Non-pigmented ciliary epithelial cell (primary cell): ENCODE data around the gene TTBK2.
"Not testable (repeated sequence)": the region's sequence is repeated elsewhere in the genome, so short reads cannot be mapped to it uniquely, and the experiment has no call there.

ENCODE experiments used
- DNase-seq: peaks from one replicate; pipeline ENCODE4 v3.0.0-alpha.2; 2010; ENCODE audit warnings: low read depth

The TTBK2 gene

DNA sequence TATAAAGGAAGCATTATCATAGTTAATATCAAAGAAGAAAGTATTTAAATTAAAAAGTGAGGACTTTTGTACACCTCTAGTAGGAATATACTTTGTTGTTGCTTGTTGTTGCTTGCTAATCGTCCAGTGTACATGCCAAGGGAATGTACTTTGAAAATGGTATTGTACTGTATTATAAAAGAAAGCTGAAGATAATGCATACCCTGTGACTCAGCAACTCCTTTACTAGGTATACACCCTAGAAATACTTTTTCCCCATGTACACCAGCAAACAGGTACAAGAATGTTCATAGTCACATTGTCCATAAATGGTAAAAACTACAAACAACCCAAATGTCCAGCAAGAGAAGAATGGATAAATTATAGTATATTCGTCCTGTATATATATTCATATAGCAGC lies 12.0 kb downstream of the TTBK2 start:
- no peak for DNase-seq

DNA sequence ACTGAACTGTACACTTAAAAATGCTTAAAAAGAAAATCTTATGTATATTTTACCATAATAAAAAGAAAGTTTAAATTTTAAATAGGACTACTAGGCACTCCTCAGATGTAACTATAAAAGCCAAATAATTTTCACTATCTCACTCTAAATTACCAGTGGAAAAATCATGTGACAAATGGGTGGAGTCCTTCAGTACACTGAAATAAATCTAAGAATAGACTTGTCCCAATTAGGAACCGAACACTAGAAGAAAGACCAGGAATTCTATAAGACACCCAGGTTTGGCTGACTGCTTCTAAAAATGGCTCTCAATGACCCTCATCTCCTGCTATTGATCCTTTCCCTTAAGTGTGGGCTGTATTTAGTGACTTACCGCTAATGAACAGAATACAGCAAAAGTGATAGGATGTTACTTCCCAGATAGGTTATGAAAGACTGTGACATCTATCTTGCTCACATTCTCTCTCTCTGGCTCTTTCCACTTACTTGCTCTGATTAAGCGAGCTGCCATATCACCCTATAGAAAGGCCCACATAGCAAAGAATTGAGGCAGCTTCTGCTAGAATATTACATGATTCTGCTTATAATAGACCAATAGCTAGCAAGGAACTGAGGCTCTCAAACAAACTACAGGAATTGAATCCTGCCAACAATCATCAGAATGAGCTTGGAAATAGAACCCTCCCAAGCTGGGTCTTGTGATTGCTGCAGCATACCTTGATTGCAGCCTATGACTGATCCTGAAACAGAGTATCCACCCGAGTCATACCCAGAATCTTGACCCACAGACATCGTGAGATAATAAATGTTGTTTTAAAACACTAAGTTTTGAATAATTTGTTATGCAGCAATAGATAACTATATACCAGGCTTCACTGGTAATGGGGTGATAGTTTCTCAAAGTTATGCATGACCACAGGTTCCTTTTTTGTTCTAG lies 16.9 kb downstream of the TTBK2 start:
- no peak for DNase-seq

DNA sequence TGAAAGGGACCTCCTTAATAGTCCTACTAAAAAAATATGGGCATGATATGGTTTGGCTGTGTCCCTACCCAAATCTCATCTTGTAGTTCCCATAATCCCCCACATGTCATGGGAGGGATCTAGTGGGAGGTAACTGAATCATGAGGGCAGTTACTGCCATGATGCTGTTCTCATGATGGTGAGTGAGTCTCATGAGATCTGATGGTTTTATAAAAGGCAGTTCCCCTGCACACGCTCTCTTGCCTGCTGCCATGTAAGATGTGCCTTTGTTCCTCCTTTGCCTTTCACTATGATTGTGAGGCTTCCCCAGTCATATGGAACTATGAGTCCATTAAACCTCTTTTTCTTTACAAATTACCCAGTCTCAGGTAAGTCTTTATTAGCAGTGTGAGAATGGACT lies 26.7 kb downstream of the TTBK2 start:
- not testable (repeated sequence) for DNase-seq

DNA sequence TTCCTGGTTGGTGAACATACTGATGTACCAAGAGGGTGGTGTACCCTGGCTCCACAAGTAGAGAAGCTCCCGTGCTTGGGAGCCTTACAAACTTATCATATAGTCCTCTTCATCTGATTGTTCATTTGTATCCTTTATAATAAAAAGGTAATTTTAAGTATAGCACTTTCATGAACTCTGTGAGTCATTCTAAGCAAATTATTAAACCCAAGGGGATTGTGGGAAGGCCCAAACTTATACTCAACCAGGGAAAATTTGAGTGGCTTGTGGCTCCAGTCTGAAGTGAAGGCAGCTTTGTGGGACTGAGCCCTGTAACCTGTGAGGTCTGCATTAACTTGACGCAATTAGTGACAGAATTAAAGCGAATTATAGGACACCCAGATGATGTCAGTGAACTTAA lies 29.0 kb downstream of the TTBK2 start:
- DNase-seq, result no peak

DNA sequence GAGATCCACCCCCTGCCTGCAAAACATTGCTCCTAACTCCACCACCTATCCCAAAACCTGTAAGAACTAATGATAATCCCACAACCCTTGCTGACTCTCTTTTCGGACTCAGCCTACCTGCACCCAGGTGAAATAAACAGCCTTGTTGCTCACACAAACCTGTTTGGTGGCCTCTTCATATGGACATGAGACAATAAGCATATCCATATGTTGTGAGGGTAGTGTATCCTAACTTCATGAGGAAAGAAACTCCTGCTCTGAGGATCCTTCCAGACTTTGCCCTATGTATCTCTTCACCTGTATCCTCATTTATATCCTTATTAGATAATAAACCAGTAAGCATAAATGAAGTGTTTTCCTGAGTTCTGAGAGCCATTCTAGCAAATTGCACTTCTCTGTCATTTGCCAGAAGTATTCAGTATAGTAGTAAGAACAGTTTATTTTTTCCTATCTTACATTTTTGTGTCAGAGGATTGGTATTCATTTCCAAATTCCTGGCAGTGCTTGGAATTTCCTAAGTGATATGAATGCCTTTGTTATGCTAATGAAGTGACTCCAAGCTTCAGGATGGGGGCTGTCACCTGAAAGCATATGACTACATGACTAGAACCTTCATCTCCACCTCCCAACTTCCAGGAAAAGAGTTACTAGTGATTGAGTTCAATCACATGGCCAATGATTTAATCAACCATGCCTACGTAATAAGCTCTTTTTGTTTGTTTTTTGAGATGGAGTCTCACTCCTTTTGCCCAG lies 30.2 kb downstream of the TTBK2 start:
- peak; percentile 67 for DNase-seq

DNA sequence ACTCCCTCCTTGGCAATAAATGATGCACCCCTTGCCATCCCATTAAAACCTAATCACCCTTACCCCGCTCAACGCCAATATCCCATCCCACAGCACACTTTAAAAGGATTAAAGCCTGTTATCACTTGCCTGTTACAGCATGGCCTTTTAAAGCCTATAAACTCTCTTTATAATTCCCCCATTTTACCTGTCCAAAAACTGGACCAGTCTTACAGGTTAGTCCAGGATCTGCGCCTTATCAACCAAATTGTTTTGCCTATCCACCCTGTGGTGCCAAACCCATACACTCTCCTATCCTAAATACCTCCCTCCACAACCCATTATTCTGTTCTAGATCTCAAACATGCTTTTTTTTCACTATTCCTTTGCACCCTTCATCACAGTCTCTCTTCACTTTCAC lies 33.2 kb downstream of the TTBK2 start:
- DNase-seq, result not testable (repeated sequence)

GRCh38 chr15:42880121-42880520 lies 40.5 kb downstream of the TTBK2 start:
- no peak for DNase-seq

DNA sequence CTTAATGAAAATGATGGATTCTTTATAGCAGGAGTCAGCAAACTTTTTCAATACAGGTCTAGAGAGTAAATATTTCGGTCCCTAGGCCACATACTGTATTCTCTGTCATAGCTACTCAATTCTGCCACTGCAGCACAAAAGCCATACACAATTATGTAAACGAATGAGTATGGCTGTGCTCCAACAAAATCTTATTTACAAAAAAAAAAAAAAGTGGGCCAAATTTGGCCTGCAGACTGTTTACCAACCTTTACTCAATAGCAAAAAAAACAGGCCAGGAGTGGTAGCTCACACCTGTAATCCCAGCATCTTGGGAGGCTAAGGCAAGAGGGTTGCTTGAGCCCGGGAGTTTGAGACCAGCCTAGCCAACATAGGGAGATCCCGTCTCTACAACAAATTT lies 41.1 kb downstream of the TTBK2 start:
- DNase-seq, result no peak

- no peak for DNase-seq
Observed at GRCh38 chr15:42876224-42876623, 44.4 kb downstream of the TTBK2 start.

GRCh38 chr15:42868683-42869082 lies 51.9 kb downstream of the TTBK2 start:
- no peak for DNase-seq

DNA sequence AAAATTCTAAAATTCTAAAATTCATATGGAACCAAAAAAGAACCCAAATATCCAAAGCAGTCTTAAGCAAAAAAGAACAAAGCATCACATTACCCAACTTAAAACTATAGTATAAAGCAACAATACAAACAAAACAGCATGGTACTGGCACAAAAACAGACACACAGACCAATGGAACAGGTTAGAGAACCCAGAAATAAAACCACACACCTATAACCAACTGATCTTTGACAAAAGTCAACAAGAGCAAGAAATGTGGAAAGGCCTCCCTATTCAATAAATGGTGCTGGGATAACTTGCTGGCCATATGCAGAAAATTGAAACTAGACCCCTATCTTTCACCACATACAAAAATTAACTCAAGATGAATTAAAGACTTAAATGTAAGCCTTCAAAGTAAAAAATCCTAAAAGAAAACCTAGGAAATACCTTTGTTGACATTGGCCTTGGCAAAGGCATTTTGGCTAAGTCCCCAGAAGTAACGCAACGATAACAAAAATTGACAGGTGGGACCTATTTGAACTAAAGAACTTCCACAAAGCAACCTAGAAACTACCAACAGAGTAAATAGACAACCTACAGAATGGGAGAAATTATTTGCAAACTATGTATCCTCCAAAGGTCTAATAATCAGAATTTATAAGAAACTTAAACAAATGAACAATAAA lies 56.9 kb downstream of the TTBK2 start:
- no peak for DNase-seq

- DNase-seq, result peak; percentile 9
Observed at GRCh38 chr15:42858999-42859789, 61.4 kb downstream of the TTBK2 start.

DNA sequence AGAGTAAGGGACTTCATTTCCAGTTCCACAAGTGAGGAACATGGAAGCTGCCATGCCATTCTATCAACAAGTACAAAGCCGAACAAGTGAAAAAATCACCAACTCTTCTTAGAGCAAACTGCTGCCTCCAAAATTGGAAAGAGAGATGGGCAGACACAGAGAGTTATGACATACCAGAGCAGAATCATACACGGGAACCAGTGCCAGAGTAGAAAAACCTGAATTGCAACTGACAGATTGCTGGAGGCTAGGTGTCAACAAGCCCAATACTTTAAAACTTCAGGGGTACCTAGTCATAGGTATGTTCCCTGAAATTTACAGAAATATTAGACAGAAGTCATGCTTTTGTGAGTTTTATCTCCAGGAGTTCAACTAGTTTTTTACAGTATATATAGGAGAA lies 62.0 kb downstream of the TTBK2 start:
- DNase-seq, result no peak

DNA sequence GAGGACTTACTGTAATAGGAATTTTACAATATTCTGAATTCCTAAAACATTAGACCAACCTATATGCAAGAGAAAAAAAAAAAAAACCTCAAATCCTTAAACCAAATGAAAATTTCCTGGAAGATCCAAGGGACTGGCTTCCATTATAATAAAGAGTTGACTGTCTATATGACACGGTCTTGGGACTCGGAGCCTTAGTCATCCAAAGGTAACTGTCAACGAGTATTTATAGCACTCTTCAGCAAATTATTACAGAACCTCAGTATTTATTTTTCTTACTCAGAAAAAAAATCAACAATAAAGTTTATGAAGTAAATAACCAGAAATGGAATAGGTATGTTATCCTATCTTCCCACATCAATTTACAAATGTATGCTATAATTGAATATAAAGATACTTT lies 66.0 kb downstream of the TTBK2 start:
- DNase-seq, result no peak

GRCh38 chr15:42849836-42850235 lies 70.7 kb downstream of the TTBK2 start:
- DNase-seq, result no peak

DNA sequence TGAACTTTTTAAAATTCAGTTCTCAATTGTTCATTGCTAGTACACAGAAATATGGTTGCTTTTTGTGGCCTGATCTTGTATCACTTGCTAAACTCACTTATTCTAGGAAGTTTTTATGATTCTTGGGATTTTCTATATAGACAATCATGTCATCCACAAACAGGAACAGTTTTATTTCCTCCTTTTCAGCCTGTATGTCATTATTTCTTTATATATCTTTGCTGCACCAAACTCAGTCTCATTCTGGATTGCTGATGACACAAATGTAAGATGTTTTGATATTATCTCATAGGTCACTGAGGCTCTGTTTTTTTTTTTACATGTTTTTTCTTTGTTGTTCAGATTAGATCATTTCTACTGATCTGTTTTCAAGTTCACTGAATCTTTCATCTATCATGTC lies 71.7 kb downstream of the TTBK2 start:
- DNase-seq, result no peak

DNA sequence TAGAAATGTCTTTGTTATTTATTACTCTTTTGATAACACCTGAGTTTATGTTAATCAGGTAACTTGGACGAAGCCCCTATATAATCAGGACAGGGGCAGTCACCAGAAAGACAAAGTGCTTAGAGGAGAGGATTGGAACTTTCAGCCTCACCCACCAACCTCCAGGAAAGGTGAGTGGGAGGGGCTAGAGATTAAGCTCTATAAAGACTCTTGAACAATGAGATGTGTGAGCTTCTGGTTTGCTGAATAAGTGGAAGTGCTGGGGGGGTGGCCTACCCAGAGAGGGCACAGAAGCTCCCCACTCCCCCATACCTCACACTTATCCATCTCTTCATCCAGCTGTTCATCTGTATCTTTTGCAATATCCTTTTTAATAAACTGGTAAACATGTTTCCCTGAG lies 73.9 kb downstream of the TTBK2 start:
- no peak for DNase-seq

GRCh38 chr15:42845581-42845980 lies 75.0 kb downstream of the TTBK2 start:
- DNase-seq, result no peak

DNA sequence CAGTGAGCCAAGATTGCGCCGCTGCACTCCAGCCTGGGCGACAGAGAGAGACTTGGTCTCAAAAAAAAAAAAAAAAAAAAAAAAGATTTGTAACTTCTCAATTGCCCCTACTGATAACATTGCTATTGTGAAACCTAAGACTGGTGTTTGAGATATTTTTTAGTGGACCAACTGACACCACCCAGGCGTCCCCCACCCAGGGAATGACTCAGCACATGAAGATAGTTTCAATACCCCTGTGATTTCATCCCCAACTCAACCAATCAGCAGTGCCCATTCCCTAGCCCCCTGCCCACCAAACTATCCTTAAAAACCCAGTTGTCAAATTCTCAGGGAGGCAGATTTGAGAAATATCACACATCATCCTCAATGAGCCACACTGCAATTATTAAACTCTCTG lies 76.9 kb downstream of the TTBK2 start:
- DNase-seq, result no peak

DNA sequence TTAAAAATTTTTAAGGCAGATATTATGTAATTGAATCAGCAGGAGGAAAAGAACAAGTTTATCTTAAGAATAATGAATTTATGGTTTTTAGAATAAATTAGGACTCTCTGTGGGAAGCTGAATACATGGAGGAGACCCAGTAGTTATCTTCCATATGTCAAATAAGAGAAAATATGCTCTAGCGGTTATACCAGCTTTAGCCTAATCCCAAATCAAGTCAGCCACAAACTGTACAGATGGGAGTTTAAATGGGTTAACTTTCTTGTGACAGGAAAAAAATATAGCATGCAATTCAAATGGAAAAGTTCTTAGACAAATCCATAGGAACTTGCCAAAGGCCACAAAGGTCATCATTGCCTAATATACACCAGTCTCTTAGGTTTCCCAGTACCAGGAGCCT lies 84.3 kb downstream of the TTBK2 start:
- DNase-seq, result no peak

DNA sequence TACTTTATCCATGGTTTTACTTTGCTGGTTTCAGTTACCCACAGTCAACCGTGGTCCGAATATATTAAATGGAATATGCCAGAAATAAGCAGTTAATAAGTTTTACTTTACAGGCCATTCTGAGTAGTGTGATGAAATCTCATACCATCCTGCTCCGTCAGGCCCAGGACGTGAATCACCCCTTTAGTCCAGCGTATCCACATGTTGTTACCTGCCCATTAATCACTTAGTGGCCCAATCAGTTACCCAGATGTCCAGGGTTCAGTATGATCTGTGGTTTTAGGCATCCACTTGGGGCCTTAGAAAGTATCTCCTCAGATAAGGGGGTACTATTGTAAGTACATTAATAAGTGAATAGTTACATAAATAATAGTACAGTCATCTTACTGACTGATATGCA lies 88.0 kb downstream of the TTBK2 start:
- DNase-seq, result peak; percentile 79
